ENCODE data around the gene PZP. TPM values are rescaled to one million over a fixed set of nuclear protein-coding genes. Genes with fewer than 3 reads are reported as not detected.

Gene PZP
- total and polyA plus RNA-seq, 2 of the 13 experiments (the other 11 are each of a cell fraction or from before 2014, with no cell fraction given), result 0.07 to 0.89 TPM

- TF ChIP-seq REPIN1 (CRISPR knock-in tag; IDR thresholded peaks at IDR 0.05; ENCODE audit: borderline replicate concordance, low read depth), result peak; percentile 88
- TF ChIP-seq ZMYM2 (CRISPR knock-in tag; IDR thresholded peaks at IDR 0.05), result peak; percentile 62
- TF ChIP-seq E2F2 (CRISPR knock-in tag; IDR thresholded peaks at IDR 0.05; ENCODE audit: borderline replicate concordance), result no peak
- no peak for TF ChIP-seq ZBTB40 (IDR thresholded peaks at IDR 0.05)
- peak; percentile 25; the same call in 1 of the 2 replicates for TF ChIP-seq ZBTB40 (CRISPR knock-in tag; IDR thresholded peaks at IDR 0.05)
- TF ChIP-seq HDAC2 (CRISPR knock-in tag; IDR thresholded peaks at IDR 0.05), result peak; percentile 99
- no peak for TF ChIP-seq ZMAT5 (CRISPR knock-in tag; IDR thresholded peaks at IDR 0.05; ENCODE audit: borderline replicate concordance, low read depth)
Measured at GRCh38 chr12:9132008-9132535, 76.1 kb downstream of the PZP start (continued).
